ENCODE measurements around the gene SAV1. TPM values are rescaled to one million over a fixed set of nuclear protein-coding genes. Genes with fewer than 3 reads are reported as not detected.

The SAV1 gene
- total and polyA plus RNA-seq, 2 of the 4 experiments (the other 2 are of a cell fraction): 17.0 to 18.8 TPM

GRCh38 chr14:50697659-50698290, 29.7 kb upstream of the SAV1 start:
- H2AK5ac ChIP-seq (ENCODE audit: low read depth, low read length): no peak overlapping the region
- H3K9ac ChIP-seq (ENCODE audit: low read depth, low read length): no peak overlapping the region
- H4K91ac ChIP-seq (ENCODE audit: insufficient read depth, low read depth, low read length): no peak overlapping the region
- WGBS, 2 experiments (ENCODE audit: extremely low coverage in 2 of 2, insufficient read length in 1 of 2): no CpG with 5 or more reads among the region's 4 CpGs
- in situ Hi-C loops (cut with MboI; ENCODE audit: low sequenced_read_pairs) (no loop called here), dilution Hi-C loops (cut with HindIII; ENCODE audit: low sequenced_read_pairs, unreplicated experiment) (no loop called here), intact Hi-C loops (cut with micrococcal nuclease) (no loop called here)
- H2AK9ac ChIP-seq (replicated peaks; ENCODE audit: low read depth, low read length, poor library complexity): no peak overlapping the region
- no peaks in the 10 kb centered on the region for H3K79me1 ChIP-seq (ENCODE audit: low read depth in 1 of 2, low read length in 2 of 2)
- TF ChIP-seq CTCF (conservative IDR thresholded peaks at IDR 0.05; ENCODE audit: low read depth, low read length) (no peak), POLR2A (IDR thresholded peaks at IDR 0.05; ENCODE audit: low read depth, low read length) (no peak), FOS (IDR thresholded peaks at IDR 0.05; ENCODE audit: low read depth, low read length) (no peak), NFE2L2 (IDR thresholded peaks at IDR 0.05; ENCODE audit: low read depth, low read length) (no peak), USF2 (IDR thresholded peaks at IDR 0.05; ENCODE audit: low read depth, low read length) (no peak), BHLHE40 (IDR thresholded peaks at IDR 0.05; ENCODE audit: low read depth, low read length) (no peak), MXI1 (IDR thresholded peaks at IDR 0.05; ENCODE audit: borderline replicate concordance, low read depth, low read length) (no peak), CEBPB (IDR thresholded peaks at IDR 0.05; ENCODE audit: low read depth, low read length) (no peak)
- H2BK5ac ChIP-seq (ENCODE audit: low read depth, low read length, poor library complexity, severe bottlenecking): no peak overlapping the region
- H3K9me3 ChIP-seq (ENCODE audit: control insufficient read depth, insufficient read depth, low read length): peaks cover 4% of the 10 kb centered on the region
- H2BK120ac ChIP-seq (ENCODE audit: low read depth, low read length): no peak overlapping the region
- no peaks in the 10 kb centered on the region for H3K27me3 ChIP-seq (ENCODE audit: control insufficient read depth, insufficient read depth, low read length)
- H3K18ac ChIP-seq (ENCODE audit: low read depth, low read length): no peak overlapping the region; the same call in 1 of the 2 replicates
- CTCF ChIA-PET: interaction anchor here (1.4 kb wide), 1 partner anchor 16 kb away, joined by 3 read pairs; no protein-coding TSS in a partner anchor
- no peak overlapping the region for H3K27ac ChIP-seq (ENCODE audit: insufficient read depth, low read length)
- no peak overlapping the region for H2BK15ac ChIP-seq (ENCODE audit: low read depth, low read length)
- H3K4me1 ChIP-seq (ENCODE audit: control insufficient read depth, insufficient read depth, low read length): no peaks in the 10 kb centered on the region; the same call in 1 of the 2 replicates
- H3K4ac ChIP-seq (ENCODE audit: low read depth, low read length): no peak overlapping the region
- H3K23ac ChIP-seq (ENCODE audit: low read depth, low read length): no peak overlapping the region
- H4K5ac ChIP-seq (ENCODE audit: low read depth, low read length): no peak overlapping the region
- H3K14ac ChIP-seq (replicated peaks; ENCODE audit: low read depth, low read length): no peak overlapping the region; the same call in 1 of the 2 replicates
- peak overlapping the region; percentile 45; the same call in 1 of the 2 replicates for H2BK20ac ChIP-seq (ENCODE audit: low read depth, low read length)
- no peaks in the 10 kb centered on the region for H3K9me1 ChIP-seq (ENCODE audit: insufficient read depth, low read length)
- H3K36me3 ChIP-seq (ENCODE audit: control insufficient read depth, insufficient read depth, low read length): no peaks in the 10 kb centered on the region
- no peak overlapping the region for H3K56ac ChIP-seq (ENCODE audit: extremely low read depth, insufficient read depth, low read length)
- no TSS peak for BruUV-seq (replicated peaks)
- no peak overlapping the region for H3K4me2 ChIP-seq (ENCODE audit: low read depth, low read length)
- H3K4me3 ChIP-seq (ENCODE audit: insufficient read depth, low read depth, low read length): no peak overlapping the region
- no peak overlapping the region for H2AFZ ChIP-seq (replicated peaks; ENCODE audit: low read length, poor library complexity)
- peak; percentile 31 for DNase-seq
- H4K20me1 ChIP-seq (ENCODE audit: insufficient read depth, low read length): no peaks in the 10 kb centered on the region
- ATAC-seq (ENCODE audit: low read depth): no peak; the same call in 1 of the 2 replicates
- POLR2A ChIA-PET (ENCODE audit: unreplicated experiment): no interaction called here
- H4K8ac ChIP-seq (ENCODE audit: low read depth in 2 of 2, low read length in 2 of 2): 0 out of 4 replicates have a peak overlapping the region, but pooled peaks of 1 of the 2 experiments have one; percentile 9
